NCI-H524 (cell line): ENCODE results near the gene MIA.
A peak's percentile ranks its signal among the peaks of the same experiment; 100 is the strongest.
"Not testable (repeated sequence)": the region's sequence is repeated elsewhere in the genome, so short reads cannot be mapped to it uniquely, and the experiment has no call there.

Experiments used
- DNase-seq, 2 experiments: peaks; one replicate each; lab custom pipeline; 2025; lab: John Stamatoyannopoulos, UW

Gene MIA

DNA sequence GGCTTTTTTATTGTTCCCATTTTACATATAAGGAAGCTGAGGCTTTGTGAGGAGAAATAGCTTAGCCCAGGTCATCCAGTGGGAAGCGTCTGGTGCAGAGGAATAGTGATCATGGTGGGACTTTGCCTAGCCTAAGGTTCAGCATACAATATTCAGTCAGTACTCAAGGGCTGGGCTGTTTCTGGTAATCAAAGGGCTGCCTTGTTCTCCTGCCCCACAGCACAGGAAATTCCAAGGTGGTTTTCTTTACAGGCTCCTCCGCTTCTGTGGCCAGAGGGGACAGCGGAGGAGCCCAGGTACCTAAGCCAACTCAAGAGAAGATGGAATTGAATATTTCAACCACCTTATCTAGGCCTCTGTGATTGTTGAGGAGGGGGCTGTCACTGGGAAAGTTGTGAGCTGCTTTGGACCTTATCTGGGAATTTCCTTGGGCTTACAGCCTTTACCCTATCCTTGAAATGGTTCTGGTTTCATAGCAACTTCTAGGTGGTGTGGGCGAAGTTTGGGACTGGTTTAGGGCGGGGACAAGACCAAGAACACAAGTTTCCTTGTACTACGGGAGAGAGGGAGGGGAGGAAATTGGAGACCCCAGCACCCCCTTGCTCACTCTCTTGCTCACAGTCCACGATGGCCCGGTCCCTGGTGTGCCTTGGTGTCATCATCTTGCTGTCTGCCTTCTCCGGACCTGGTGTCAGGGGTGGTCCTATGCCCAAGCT lies at the start of gene MIA:
MIA (plus strand) TSS at position 606 of the 716 bp plus-strand sequence; CDS start at position 628, 22 bp downstream.
- DNase-seq: no peak

DNA sequence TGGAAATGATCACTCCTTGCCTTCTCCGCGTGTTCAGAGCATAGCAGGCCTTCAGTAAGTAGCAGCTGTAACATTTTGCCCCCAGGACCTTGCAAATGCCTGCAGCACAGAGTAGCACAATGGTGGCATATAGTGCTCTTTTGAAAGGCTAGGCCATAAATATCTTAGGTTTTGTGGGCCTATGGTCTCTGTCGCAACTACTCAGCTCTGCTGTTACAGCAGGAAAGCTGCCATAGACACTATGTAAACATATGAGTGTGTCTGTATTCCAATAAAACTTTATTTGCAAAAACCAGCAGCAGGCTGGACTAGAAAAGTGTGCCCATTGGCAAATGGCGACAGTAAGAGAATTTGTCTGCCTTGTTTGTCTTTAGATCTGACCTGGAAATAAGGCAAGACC lies 49.0 kb upstream of the MIA start:
- no peak for DNase-seq

GRCh38 chr19:40730065-40730464 lies 45.3 kb upstream of the MIA start:
- not testable (repeated sequence) for DNase-seq

GRCh38 chr19:40732304-40732703 lies 43.0 kb upstream of the MIA start:
- DNase-seq: not testable (repeated sequence)

DNA sequence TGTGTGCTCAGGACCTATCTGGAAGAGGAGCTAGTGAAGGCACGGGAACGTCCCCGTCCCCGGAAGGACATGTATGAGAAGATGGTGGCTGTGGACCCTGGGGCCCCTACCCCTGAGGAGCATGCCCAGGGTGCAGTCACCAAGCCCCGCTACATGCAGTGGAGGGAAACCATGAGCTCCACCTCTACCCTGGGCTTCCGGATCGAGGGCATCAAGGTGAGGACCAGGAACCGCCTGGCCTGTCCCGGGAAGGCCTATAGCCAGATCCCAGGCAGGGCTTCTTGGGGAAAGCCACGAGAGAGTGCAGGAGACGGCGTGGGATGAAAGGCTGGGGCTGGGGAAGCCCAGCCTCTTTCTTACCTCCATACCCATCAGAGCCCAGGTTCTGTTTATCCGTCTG lies 42.2 kb upstream of the MIA start:
- DNase-seq: no peak

DNA sequence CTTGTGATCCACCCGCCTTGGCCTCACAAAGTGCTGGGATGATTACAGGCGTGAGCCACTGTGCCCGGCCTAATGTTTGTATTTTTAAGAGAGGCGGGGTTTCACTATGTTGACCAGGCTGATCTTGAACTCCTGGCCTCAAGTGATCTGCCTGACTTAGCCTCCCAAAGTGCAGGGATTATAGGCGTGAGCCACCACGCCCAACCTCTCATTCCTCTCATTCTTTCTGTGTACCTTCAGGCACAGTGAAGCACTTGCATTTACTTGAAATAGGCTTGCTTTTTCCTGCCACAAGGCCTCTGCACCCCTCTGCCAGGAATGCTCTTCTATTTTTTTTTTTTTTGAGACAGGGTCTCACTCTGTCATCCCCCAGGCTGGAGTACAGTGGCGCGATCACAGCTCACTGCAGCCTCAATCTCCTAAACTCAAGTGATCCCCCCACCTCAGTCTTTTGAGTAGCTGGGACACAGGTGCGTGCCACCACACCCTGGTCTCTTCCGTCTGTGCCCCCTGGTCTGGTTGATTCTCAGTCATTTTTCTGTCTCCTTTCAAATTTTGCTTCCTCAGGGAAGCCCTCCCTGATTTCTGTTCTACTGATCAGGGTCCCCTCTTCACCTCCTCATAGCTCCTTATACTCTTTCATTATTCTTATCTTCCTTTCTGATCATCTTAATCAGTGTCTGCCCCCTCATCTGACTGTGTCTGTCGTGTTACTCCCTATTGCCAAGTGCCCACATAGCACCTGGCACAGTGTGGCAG lies 40.1 kb upstream of the MIA start:
- DNase-seq: no peak

DNA sequence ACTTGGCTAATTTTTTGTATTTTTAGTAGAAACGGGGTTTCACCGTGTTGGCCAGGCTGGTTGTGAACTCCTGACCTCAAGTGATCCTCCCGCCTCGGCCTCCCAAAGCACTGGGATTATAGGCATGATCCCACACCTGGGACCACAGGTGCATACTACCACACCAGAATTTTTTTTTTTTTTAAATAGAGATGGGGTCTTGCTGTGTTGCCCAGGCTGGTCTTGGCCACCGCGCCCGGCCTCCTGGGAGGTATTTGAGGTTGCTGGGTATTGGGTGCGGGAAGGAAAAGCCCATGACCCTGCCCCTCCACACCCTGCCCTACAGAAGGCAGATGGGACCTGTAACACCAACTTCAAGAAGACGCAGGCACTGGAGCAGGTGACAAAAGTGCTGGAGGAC lies 38.7 kb upstream of the MIA start:
- DNase-seq: no peak

GRCh38 chr19:40737102-40737644 lies 38.1 kb upstream of the MIA start:
- no peak for DNase-seq

DNA sequence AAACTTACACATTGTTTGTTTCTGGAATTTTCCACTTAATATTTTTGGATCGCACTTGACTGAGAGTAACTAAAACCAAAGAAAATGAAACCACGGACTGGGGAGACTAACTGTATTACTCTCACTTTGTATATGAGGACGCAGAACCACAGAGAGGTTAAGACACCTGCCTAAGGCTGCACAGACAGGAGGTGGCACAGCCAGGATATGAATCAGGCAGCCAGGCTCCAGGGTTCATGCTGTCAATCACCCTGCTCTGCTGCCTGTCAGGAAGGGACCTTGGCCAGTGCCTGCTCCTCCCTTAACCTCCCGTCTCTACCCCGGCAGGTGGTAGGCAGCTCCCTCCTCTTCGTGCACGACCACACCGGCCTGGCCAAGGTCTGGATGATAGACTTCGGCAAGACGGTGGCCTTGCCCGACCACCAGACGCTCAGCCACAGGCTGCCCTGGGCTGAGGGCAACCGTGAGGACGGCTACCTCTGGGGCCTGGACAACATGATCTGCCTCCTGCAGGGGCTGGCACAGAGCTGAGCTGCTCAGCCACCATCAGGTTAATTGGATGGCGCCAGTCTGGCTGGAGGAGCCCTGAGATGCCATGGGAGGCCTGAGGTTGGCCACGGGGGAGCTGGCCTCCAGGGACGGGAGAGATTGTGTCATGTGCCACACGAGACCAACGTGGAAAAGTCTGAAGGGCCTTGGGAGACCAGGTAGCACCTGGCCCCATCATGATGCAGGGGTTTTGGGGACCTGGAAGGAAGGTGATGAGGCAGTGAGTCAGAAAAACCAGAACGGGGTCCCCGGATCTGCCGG lies 36.1 kb upstream of the MIA start:
- no peak for DNase-seq

GRCh38 chr19:40739871-40740703 lies 35.2 kb upstream of the MIA start:
- no peak for DNase-seq

GRCh38 chr19:40740747-40741146 lies 34.6 kb upstream of the MIA start:
- no peak for DNase-seq

GRCh38 chr19:40741527-40742390 lies 33.6 kb upstream of the MIA start:
- DNase-seq: no peak

DNA sequence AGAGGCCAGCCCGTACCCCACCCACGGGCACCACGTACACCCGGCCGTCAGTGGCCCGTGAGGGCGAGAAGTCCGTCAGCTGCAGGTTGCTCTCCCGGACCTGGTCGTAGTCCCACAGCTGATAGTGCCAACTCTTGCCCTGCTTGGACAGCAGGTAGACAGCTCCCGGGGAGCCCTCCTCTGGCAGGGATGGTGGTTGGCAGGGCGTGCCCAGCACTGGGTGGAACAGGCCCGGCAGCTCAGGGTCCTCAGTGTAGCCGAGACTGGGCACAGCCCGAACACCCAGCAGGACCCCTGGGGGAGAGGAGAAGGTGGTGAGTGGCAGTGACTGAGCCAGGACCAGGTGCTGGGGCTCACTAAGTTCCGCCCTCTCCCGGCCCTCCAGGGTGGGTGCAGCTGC lies 32.8 kb upstream of the MIA start:
- DNase-seq: no peak

DNA sequence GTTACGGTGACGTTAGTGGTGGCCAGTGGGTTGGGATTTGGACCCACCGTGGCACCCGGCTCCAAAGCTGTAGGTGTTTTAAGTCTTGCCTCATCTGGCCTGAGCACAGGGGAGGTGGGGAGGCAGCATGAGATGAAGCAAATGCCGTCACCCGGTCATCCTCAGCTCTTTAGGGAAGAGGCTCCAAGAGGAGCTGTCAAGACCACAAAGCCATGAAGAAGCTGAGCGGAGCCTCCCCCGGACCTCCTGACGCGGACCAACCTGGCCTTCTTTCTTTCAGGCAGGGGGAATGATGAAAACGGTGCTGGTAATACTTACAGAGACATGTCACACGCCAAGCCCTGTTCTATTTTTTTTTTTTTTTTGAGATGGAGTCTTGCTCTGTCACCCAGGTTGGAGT lies 32.4 kb upstream of the MIA start:
- DNase-seq: no peak

GRCh38 chr19:40743926-40744325 lies 31.4 kb upstream of the MIA start:
- DNase-seq: no peak

DNA sequence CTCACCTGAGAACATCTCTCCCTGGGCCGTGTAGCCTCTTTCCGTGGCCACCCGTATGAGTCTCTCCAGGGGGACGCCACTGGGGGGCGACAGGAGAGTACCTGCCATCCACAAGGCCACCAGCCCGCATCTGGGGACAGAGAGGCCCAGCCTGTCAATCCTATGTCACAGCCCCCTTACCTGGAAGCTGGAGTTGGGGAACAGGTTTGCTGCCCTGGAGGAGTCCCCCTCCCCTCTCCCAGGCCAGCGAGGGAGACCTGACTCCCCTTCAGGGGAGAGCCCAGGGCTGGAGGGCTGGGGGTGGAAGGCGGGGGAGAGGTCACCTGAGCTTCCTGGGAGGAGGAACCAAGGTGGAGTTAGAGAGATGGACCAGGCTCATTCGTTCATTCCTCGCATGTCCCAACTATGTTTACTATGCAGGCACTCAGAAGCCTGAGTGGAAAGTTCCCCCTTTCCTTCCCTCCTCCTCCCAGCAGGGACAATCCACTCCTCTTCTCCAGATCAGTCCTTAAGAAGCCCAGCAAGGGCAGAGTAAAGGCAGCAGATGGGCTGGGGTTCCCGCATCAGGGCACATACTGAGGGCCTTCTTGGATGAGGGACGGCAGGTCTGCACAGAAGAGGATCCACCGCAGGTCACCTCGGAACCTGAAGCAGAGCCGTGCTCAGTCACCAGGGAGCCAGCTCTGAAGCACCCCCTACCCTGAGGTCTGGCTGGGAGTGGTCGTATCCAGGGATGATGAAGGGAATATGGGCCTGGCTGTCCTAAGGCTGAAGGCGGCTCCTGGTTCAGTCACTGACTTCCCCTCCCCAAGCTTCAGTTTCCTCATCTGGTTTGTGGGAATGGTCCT lies 30.5 kb upstream of the MIA start:
- no peak for DNase-seq

GRCh38 chr19:40745402-40745780 lies 29.9 kb upstream of the MIA start:
- DNase-seq: no peak

DNA sequence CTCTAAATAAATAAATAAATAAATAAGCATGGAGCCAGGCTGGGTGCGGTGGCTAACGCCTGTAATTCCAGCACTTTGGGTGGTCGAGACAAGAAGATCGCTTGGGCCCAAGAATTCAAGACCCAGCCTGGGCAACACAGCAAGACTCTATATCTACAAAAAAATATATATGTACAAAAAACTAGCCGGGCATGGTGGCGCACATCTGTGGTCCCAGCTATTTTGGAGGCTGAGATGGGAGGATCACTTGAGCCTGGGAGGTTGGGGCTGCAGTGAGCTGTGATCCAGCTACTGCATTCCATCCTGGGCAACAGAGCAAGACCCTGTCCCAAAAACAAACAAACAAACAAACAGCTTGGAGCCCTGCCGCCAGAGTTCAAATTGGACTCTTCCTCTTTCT lies 27.8 kb upstream of the MIA start:
- no peak for DNase-seq

DNA sequence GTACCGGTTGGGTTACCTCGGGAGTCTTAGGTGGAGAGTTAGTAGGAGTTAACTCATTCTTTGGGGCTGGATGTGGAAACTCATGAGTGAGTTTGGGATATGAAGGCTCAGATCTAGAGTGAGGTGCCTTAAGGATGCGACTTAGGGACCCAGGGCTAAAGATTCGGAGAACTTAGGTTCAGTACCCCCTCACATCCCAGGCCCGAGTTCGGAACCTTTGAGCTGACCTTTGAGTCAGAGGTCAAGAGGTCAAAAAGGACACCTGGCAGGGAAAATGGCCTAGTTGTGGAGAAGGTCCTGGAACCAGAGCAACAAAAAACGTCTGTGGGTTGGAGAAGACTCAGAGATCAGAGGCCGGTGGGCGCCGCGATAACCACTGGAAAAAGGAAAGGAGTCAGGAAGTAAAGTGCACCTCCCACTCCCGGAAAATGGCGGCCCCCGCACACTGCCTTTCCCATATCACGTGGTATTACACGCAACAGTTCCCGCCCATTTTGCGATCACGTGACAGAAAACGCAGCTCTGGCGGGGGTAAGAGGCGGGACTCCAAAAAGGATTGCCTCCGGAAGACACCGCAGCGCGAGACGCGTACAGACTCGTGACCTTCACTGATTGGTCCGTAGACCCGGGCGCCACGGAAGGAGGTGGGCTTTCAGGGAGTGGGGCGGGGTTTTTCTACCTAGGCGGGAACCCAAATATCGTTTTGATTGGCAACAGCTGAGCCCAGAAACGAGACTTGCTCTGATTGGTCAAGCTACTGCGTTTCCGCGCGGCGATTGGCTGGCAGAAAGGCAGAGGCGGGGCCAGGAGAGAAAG lies 25.1 kb upstream of the MIA start, which contains the start of gene ACTMAP:
ACTMAP (minus strand) TSS at position 420 of the 816 bp plus-strand sequence. CDS start 674 bp downstream, outside the sequence.
- DNase-seq: peak; percentile 100
